GM12873 (cell line): Measurements from ENCODE around the gene ASPG.

ENCODE experiments used
- TF ChIP-seq, protein P1 (sequence below): IDR thresholded peaks from 2 replicates; pipeline ENCODE4 v1.5.1; 2012; ENCODE audit warnings: low read depth, mild to moderate bottlenecking, moderate library complexity, low read length, control low read depth; ENCODE audit not compliant: insufficient read depth; ENCODE audit errors: missing control alignments

The ASPG gene

GRCh38 chr14:104118006-104118844, 32.7 kb downstream of the ASPG start:
- TF ChIP-seq, protein P1, sequence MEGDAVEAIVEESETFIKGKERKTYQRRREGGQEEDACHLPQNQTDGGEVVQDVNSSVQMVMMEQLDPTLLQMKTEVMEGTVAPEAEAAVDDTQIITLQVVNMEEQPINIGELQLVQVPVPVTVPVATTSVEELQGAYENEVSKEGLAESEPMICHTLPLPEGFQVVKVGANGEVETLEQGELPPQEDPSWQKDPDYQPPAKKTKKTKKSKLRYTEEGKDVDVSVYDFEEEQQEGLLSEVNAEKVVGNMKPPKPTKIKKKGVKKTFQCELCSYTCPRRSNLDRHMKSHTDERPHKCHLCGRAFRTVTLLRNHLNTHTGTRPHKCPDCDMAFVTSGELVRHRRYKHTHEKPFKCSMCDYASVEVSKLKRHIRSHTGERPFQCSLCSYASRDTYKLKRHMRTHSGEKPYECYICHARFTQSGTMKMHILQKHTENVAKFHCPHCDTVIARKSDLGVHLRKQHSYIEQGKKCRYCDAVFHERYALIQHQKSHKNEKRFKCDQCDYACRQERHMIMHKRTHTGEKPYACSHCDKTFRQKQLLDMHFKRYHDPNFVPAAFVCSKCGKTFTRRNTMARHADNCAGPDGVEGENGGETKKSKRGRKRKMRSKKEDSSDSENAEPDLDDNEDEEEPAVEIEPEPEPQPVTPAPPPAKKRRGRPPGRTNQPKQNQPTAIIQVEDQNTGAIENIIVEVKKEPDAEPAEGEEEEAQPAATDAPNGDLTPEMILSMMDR = no peak

DNA sequence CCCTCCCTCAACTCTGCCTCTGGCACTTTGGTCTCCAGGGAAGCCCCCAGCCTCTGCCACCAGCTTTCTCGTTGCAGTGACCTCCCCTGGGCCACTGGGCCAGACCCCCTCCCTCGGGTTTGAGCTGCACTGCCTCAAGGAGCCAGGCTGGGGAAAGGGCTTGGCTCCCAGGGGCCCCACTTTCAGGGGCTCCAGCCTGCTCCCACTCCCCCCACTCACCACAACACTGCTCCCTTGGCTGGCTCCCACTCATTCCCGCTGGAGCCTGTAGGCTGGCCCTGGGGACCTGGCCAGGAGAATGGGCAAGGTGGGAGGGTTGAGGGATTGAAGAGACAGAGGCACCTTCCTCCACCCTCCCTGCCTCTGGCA, 33.6 kb downstream of the ASPG start:
- TF ChIP-seq, protein P1 = no peak

DNA sequence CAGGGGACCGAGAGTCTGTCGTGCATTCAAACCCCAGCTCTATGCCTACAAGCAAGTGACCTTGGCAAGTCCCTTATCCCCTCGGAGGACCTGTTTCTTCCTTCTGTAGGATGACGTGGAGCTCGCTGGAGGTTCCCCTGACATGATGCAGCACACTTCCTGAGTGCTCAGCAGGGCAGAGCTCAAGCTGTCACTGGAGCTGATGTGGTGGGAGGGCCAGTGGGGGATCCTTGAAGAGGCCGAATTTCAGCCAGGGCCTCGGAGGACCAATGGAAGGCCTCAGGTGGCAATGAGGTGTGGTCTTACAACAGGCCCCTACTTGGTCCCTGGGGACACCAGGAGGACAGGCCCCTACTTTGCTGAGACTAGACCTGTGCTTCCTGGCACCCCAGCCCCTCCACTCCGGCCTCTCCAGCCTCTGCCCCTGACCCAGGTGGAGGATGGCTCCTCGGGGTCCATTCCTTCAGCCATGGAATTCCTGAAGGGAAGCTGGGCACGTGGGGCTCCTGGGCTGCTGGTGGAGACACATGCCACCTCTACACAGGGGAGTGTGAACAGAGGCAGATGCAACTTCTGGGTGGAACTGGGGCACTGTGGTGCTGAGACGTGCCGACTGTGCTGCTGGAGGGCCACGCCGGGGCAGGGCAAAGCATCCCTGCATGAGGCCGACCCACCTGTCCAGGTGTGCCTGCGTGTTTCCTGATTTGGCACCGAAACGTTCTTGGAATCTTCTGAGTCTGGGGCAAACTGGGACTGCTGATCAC, 34.2 kb downstream of the ASPG start:
- TF ChIP-seq, protein P1 = no peak

GRCh38 chr14:104120281-104120741, 34.8 kb downstream of the ASPG start:
- TF ChIP-seq, protein P1 = no peak

DNA sequence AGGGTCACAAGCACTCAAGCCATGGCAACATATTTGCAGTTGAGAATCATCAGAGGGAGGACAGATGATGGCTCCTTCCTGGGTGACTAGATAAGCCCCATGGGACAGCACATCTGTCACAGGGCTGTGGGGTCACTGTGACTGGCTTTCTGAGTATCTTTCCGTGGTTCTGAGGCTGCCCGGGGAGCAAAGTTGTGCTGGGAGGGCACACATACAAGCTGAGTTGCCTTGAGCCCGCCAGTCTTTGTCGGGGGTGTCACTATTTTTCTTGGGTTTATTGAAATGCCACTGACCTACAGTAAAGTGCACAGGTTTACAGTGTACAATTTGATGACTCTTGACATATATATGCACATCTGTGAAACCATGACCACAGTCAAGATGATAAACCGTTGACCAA, 35.6 kb downstream of the ASPG start:
- TF ChIP-seq, protein P1 = no peak

DNA sequence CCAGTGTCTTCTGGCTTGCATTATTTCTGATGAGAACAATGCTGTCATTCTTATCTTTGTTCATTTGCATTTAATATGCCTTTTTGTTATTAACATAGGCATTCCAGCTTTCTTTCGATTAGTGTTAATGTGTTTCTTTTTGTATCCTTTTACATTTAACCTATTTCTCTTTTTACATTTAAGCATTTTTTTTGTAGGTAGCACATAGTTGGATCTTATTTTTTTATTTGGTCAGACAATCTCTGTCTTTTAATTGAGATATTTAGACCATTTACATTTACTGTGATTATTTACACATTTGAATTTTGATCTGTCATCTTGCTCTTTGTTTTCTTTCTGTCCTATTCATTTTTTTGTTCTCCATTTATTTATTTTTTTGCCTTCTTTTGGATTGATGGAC, 38.4 kb downstream of the ASPG start:
- TF ChIP-seq, protein P1 = no peak

GRCh38 chr14:104125011-104125410, 39.5 kb downstream of the ASPG start:
- TF ChIP-seq, protein P1 = no peak
